ENCODE results near the gene NRROS. TPM values are rescaled to one million over a fixed set of nuclear protein-coding genes. Genes with fewer than 3 reads are reported as not detected.

Gene NRROS
- total RNA-seq, 1 experiment from 2014 or later, result 0.07 TPM

Small RNA genes within 50 kb of the gene (small RNA-seq; reads per million reads assigned to genes)
- gene RNU6-646P, result 0 reads per million in 2 experiments

Other genes with a start within 250 kb of the NRROS start
- gene UBXN7, start 207.3 kb upstream of the NRROS start, total RNA-seq (2014; rRNA removed; shearing (Covaris generic)), result 10.3 and 10.8 TPM in 2 replicates
- gene RNF168, start 135.9 kb upstream of the NRROS start, total RNA-seq (2014; rRNA removed; shearing (Covaris generic)), result 9.5 and 11.7 TPM in 2 replicates
- not detected in 2 replicates for gene SMCO1, start 124.3 kb upstream of the NRROS start, total RNA-seq (2014; rRNA removed; shearing (Covaris generic))
- 5.8 and 9.8 TPM in 2 replicates for gene WDR53, start 71.1 kb upstream of the NRROS start, total RNA-seq (2014; rRNA removed; shearing (Covaris generic))
- gene FBXO45, start 71.0 kb upstream of the NRROS start, total RNA-seq (2014; rRNA removed; shearing (Covaris generic)), result 21.5 and 22.0 TPM in 2 replicates
- gene CEP19, start 72.6 kb downstream of the NRROS start, total RNA-seq (2014; rRNA removed; shearing (Covaris generic)), result 3.2 and 3.7 TPM in 2 replicates
- 25.6 and 32.0 TPM in 2 replicates for gene PIGX, start 72.7 kb downstream of the NRROS start, total RNA-seq (2014; rRNA removed; shearing (Covaris generic))
- 41.6 and 42.9 TPM in 2 replicates for gene PAK2, start 100.2 kb downstream of the NRROS start, total RNA-seq (2014; rRNA removed; shearing (Covaris generic))
- 23.5 and 24.5 TPM in 2 replicates for gene SENP5, start 228.2 kb downstream of the NRROS start, total RNA-seq (2014; rRNA removed; shearing (Covaris generic))

All from NCI-H460 (cell line).